RWPE1 (cell line): ENCODE measurements around the gene PPP6R2.

Experiments used
- CTCF ChIA-PET: fragments of 350-600 bp; sonication (Branson Sonifier 250); formaldehyde crosslinking; extraction: SDS; loops from one replicate; lab custom pipeline; 2021; lab: Yijun Ruan, JAX
- POLR2A ChIA-PET: fragments of 400-600 bp; formaldehyde crosslinking; extraction: SDS; loops from one replicate; lab custom pipeline; 2020; ENCODE audit warnings: antibody characterized with exemption; ENCODE audit not compliant: low non-redundant PET; lab: Yijun Ruan, JAX
- DNase-seq: peaks from one replicate; pipeline ENCODE4 v3.0.0; 2012; ENCODE audit warnings: low spot score
- H3K27ac ChIP-seq: fragments of 450-650 bp; 2 replicates; pipeline ENCODE4 v1.5.1; 2017
- CTCF ChIP-seq: fragments of 450-650 bp; conservative IDR thresholded peaks from 2 replicates; pipeline ENCODE4 v1.5.1; 2017; ENCODE audit warnings: low read depth, mild to moderate bottlenecking

PPP6R2 gene

GRCh38 chr22:50443801-50444625, 100.9 kb downstream of the PPP6R2 start:
- POLR2A ChIA-PET = interaction anchor here (0.6 kb wide), 1 partner anchor 254 kb away, joined by 4 read pairs; no protein-coding TSS in a partner anchor
- no peak for TF ChIP-seq CTCF

GRCh38 chr22:50444663-50445062, 101.5 kb downstream of the PPP6R2 start:
- ChIA-PET CTCF (no interaction called here), POLR2A (interaction anchor here (0.6 kb wide), 1 partner anchor 254 kb away, joined by 4 read pairs; no protein-coding TSS in a partner anchor)
- no peak for TF ChIP-seq CTCF
- DNase-seq = no peak
- H3K27ac ChIP-seq = peak overlapping the region; percentile 57

More at GRCh38 chr22:50443801-50444625, 100.9 kb downstream of the PPP6R2 start:
- no peak for DNase-seq
- peak overlapping the region; percentile 57 for H3K27ac ChIP-seq
- CTCF ChIA-PET = no interaction called here

GRCh38 chr22:50445071-50445879, 102.1 kb downstream of the PPP6R2 start:
- ChIA-PET POLR2A (interaction anchor here (0.6 kb wide), 1 partner anchor 255 kb away, joined by 4 read pairs; no protein-coding TSS in a partner anchor), CTCF (interaction anchor here (0.6 kb wide), 1 partner anchor 50 kb away, joined by 6 read pairs; no protein-coding TSS in a partner anchor)
- no peak for TF ChIP-seq CTCF
- no peak for DNase-seq
- H3K27ac ChIP-seq = peak overlapping the region; percentile 57

GRCh38 chr22:50445880-50446707, 103.0 kb downstream of the PPP6R2 start:
- no peak for DNase-seq
- ChIA-PET CTCF (interaction anchor here (0.6 kb wide), 1 partner anchor 49 kb away, joined by 6 read pairs; no protein-coding TSS in a partner anchor), POLR2A (no interaction called here)
- peak overlapping the region; percentile 57 for H3K27ac ChIP-seq
- TF ChIP-seq CTCF = no peak

- ChIA-PET CTCF (no interaction called here), POLR2A (no interaction called here)
- peak overlapping the region; percentile 61; the same call in 1 of the 2 replicates for H3K27ac ChIP-seq
- no peak for TF ChIP-seq CTCF
- no peak for DNase-seq
These were observed 103.8 kb downstream of the PPP6R2 start for GRCh38 chr22:50446708-50447575.
